Muscle of leg (tissue), 11 donors: ENCODE results near the gene PLPP7. TPM values are rescaled to one million over a fixed set of nuclear protein-coding genes. Genes with fewer than 3 reads are reported as not detected.
A peak's percentile ranks its signal among the peaks of the same experiment; 100 is the strongest.
"Not testable (repeated sequence)": the region's sequence is repeated elsewhere in the genome, so short reads cannot be mapped to it uniquely, and the experiment has no call there.

Source experiments
- DNase-seq: peaks from one replicate; pipeline ENCODE4 v3.0.0; 2013
- H3K27ac ChIP-seq: one replicate; pipeline ENCODE4 v1.5.1; 2013; ENCODE audit warnings: mild to moderate bottlenecking, low read length, control low read depth
- H3K27me3 ChIP-seq: one replicate; pipeline ENCODE4 v1.6.1; 2013; ENCODE audit warnings: low read length; ENCODE audit not compliant: control insufficient read depth, insufficient read depth
- H3K36me3 ChIP-seq: one replicate; pipeline ENCODE4 v1.6.1; 2013; ENCODE audit warnings: low read length; ENCODE audit not compliant: control insufficient read depth, insufficient read depth
- H3K4me1 ChIP-seq: one replicate; pipeline ENCODE4 v1.6.1; 2013; ENCODE audit warnings: low read length; ENCODE audit not compliant: control insufficient read depth, insufficient read depth
- H3K4me3 ChIP-seq: one replicate; pipeline ENCODE4 v1.5.1; 2013; ENCODE audit warnings: low read length, control low read depth
- H3K9me3 ChIP-seq: replicated peaks from 2 replicates; pipeline ENCODE4 v1.6.1; 2013; ENCODE audit warnings: low read depth, low read length; ENCODE audit not compliant: control insufficient read depth
- WGBS: methylation state at CpG from one replicate; pipeline ENCODE4 v1.1.5; 2013; ENCODE audit warnings: missing lambda C conversion rate; ENCODE audit not compliant: insufficient coverage; 5-methylcytosine and 5-hydroxymethylcytosine counted together
- polyA plus RNA-seq, 8 donors: library from polyadenylated mRNA; unstranded; fragments of 120-200 nt; gene quantifications; one replicate each; pipeline versions ENCODE4 v1.2.1 to v1.2.3, GENCODE V29; 2013; ENCODE audit warnings: inconsistent platforms in 1 of 8, low replicate concordance in 1 of 8; ENCODE audit not compliant: insufficient read length in 8 of 8, insufficient read depth in 1 of 8
- total RNA-seq: library from RNA; stranded (reverse); fragments of 120-200 nt; gene quantifications from one replicate; pipeline ENCODE4 v1.2.4, GENCODE V29; 2013

Gene PLPP7
- total and polyA plus RNA-seq, 9 donors = 24.8 to 52.4 (median 37.2) TPM

DNA sequence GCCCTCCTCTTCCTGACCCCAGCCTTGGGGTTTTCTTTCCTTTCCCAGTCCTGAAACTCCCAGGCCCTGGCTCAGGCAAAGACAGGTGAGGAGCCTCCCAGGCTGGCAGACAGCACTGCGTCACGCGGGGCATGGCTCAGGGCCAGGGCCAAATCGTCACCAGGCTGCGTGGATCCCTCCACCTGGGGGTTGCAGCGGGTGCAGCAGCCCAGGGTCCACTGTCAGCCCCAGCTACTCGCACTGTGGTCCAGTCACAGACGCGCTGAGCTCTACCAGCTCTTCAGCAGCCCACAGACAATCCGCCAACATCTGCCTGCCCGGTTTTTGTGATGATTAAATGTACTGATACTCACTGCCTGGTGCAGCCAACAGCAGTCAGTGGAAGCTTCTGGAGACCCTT lies 25.3 kb upstream of the PLPP7 start:
- WGBS = 77% methylated on average over 10 of the region's 11 CpGs
- no peaks in the 10 kb centered on the region for H3K27me3 ChIP-seq
- H3K4me3 ChIP-seq = no peak overlapping the region
- peaks cover 25% of the 10 kb centered on the region for H3K36me3 ChIP-seq
- no peaks in the 10 kb centered on the region for H3K9me3 ChIP-seq
- H3K4me1 ChIP-seq = peaks cover 40% of the 10 kb centered on the region
- DNase-seq = no peak
- H3K27ac ChIP-seq = no peak overlapping the region

GRCh38 chr9:131266266-131267229 lies 23.0 kb upstream of the PLPP7 start:
- 49% methylated on average over 21 of the region's 26 CpGs for WGBS

DNA sequence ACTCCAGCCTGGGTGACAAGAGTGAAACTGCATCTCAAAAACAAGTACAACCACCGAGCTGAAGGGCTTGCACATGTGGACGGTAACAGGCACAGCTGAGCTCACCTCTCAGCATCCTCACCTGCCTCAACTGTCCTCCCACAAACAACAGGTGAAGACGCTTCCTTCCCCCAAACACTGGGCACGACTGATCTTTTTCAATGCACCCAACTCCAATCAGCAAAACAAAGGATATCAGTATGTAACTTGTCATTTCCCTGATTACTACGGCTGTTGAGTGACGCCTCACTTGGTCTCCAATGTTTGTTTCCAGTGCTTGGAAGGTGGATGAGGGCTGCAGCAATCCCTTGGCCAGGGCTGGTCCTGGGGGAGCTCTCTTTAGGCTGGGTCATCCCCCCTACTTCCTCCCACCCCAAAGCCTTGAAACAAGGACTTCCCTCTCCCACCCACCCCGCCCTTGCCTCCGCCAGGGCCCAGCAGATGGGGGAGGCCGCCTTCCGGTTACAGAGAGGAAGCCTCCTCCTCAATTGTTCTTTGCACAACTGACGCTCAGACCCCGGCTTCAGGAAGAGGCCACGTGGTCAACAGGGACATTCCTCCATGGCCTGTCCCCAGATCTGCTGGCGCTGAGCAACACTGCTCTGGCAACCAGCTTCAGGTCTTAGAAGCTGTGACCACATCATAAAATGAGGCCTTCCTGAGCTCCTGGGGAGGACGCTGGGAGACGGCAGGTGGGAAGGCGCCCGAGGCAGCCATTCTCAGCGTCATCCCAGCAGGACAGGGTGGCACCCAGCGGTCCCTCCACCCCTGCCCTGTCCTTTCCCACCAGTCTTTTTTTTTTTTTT lies 19.1 kb upstream of the PLPP7 start:
- Histone ChIP-seq H3K9me3 (no peaks in the 10 kb centered on the region), H3K36me3 (peaks cover 12% of the 10 kb centered on the region), H3K4me3 (no peak overlapping the region), H3K27ac (peak overlapping the region; percentile 88), H3K4me1 (peaks cover 81% of the 10 kb centered on the region), H3K27me3 (peaks cover 4% of the 10 kb centered on the region)
- DNase-seq = peak; percentile 87
- 39% methylated on average over 14 of the region's 20 CpGs for WGBS

More at GRCh38 chr9:131266266-131267229, 23.0 kb upstream of the PLPP7 start:
- H3K9me3 ChIP-seq = no peaks in the 10 kb centered on the region
- no peak overlapping the region for H3K4me3 ChIP-seq
- H3K27me3 ChIP-seq = no peaks in the 10 kb centered on the region
- H3K36me3 ChIP-seq = peaks cover 7% of the 10 kb centered on the region
- DNase-seq = peak; percentile 68
- peak overlapping the region; percentile 69 for H3K27ac ChIP-seq
- H3K4me1 ChIP-seq = peaks cover 55% of the 10 kb centered on the region

DNA sequence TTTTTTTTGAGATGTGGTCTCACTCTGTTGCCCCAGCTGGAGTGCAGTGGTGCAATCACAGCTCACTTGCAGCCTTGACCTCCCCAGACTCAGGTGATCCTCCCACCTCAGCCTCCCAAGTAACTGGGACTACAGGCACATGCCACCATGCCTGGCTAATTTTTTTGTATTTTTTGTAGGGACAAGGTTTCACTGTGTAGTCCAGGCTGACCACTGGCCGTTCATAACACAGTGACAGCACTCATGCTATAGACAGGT lies 18.6 kb upstream of the PLPP7 start:
- Histone ChIP-seq H3K27ac (peak overlapping the region; percentile 82), H3K36me3 (peaks cover 12% of the 10 kb centered on the region), H3K4me1 (peaks cover 76% of the 10 kb centered on the region)
- WGBS = 100% methylated on average over 1 of the region's 1 CpG
- H3K9me3 ChIP-seq, H3K4me3 ChIP-seq, DNase-seq, H3K27me3 ChIP-seq: not testable (repeated sequence)

- Histone ChIP-seq H3K36me3 (peaks cover 14% of the 10 kb centered on the region), H3K4me3 (no peak overlapping the region), H3K27ac (peak overlapping the region; percentile 82), H3K4me1 (peaks cover 70% of the 10 kb centered on the region), H3K9me3 (no peaks in the 10 kb centered on the region), H3K27me3 (peaks cover 13% of the 10 kb centered on the region)
- no peak for DNase-seq
- WGBS = 62% methylated on average over 6 of the region's 6 CpGs
Measured at GRCh38 chr9:131271506-131271931, 18.0 kb upstream of the PLPP7 start.

- H3K9me3 ChIP-seq = no peaks in the 10 kb centered on the region
- no CpG with 5 or more reads among the region's 3 CpGs for WGBS
- H3K27me3 ChIP-seq = peaks cover 13% of the 10 kb centered on the region
- DNase-seq = no peak
- H3K27ac ChIP-seq = peak overlapping the region; percentile 93
- peaks cover 14% of the 10 kb centered on the region for H3K36me3 ChIP-seq
- no peak overlapping the region for H3K4me3 ChIP-seq
- peaks cover 63% of the 10 kb centered on the region for H3K4me1 ChIP-seq
Measured at GRCh38 chr9:131272212-131272611, 17.3 kb upstream of the PLPP7 start.

- H3K4me1 ChIP-seq = peaks cover 61% of the 10 kb centered on the region
- peak; percentile 53 for DNase-seq
- H3K27me3 ChIP-seq = peaks cover 13% of the 10 kb centered on the region
- WGBS = 44% methylated on average over 13 of the region's 22 CpGs
- H3K27ac ChIP-seq = peak overlapping the region; percentile 93
- peaks cover 14% of the 10 kb centered on the region for H3K36me3 ChIP-seq
- H3K9me3 ChIP-seq = no peaks in the 10 kb centered on the region
- peak overlapping the region; percentile 67 for H3K4me3 ChIP-seq
Measured at GRCh38 chr9:131273146-131273855, 16.2 kb upstream of the PLPP7 start.

DNA sequence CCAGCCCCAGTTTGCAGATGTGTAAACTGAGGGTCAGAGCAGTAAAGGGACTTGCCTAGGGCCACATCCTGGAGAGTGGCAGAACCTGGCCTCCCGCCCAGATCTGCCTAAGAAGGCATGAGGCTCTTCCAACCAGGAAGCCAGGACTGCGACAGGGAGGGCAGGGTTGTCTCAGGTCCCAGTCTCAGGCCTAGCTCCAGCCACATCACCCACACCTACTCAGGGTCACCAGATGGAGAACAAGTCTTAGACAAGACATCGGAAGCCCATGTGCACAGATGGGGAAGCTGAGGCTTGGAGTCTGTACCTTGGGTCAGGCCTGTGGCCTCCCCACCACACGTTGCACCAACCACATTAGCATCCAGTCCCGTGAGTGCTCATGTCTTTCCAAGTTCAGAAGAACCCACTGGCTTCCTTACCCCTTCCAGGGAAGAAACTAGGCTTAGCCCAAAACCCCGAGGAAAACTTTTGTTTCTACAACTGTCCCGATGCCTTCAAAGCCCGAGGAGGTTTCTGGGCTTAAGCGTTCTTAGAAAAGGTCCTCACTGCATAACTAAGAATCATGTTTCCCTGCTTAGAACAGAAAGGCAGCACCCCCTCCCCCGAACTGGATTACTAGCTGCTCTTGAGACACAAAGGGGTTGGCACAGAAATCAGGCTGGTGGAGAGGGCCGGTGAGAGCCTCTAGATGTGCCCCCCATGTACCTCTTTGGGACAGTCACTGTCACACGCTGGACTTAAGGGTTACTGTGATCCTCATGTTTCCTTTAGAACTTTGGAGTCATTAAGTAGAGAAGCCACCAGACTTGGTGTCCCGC lies 15.5 kb upstream of the PLPP7 start:
- no peaks in the 10 kb centered on the region for H3K9me3 ChIP-seq
- DNase-seq = no peak
- 30% methylated on average over 2 of the region's 13 CpGs for WGBS

GRCh38 chr9:131274674-131275331 lies 14.7 kb upstream of the PLPP7 start:
- Histone ChIP-seq H3K27ac (peak overlapping the region; percentile 93), H3K4me3 (peak overlapping the region; percentile 67), H3K27me3 (peaks cover 13% of the 10 kb centered on the region), H3K9me3 (no peaks in the 10 kb centered on the region), H3K4me1 (peaks cover 63% of the 10 kb centered on the region), H3K36me3 (peaks cover 14% of the 10 kb centered on the region)
- WGBS = 58% methylated on average over 12 of the region's 18 CpGs
- peak; percentile 59 for DNase-seq

More for the DNA sequence above, 15.5 kb upstream of the PLPP7 start:
- peaks cover 14% of the 10 kb centered on the region for H3K36me3 ChIP-seq
- peak overlapping the region; percentile 93 for H3K27ac ChIP-seq
- peaks cover 64% of the 10 kb centered on the region for H3K4me1 ChIP-seq
- peaks cover 13% of the 10 kb centered on the region for H3K27me3 ChIP-seq
- H3K4me3 ChIP-seq = peak overlapping the region; percentile 67
